Sciatic nerve (tissue), 2 donors: ENCODE measurements around the gene IDI2. TPM values are rescaled to one million over a fixed set of nuclear protein-coding genes. Genes with fewer than 3 reads are reported as not detected.
A peak's percentile ranks its signal among the peaks of the same experiment; 100 is the strongest.

Experiments used
- ATAC-seq: fragments of 200-7000 bp; cut with Tn5 transposase; one replicate; pipeline ENCODE4 v1.9.1; 2020; ENCODE audit warnings: mild to moderate bottlenecking, moderate library complexity
- DNase-seq: peaks from one replicate; pipeline ENCODE4 v3.0.0-alpha.2; 2020; ENCODE audit warnings: low spot score
- intact Hi-C: fragments of 100-400 bp; cut with DNase I; formaldehyde crosslinking; loops from one replicate; pipeline ENCODE4 v1.14.2; 2022
- total RNA-seq: library from RNA; stranded (reverse); fragmentation: NEBNext Ultra II Directional; extraction: Animal tissue kit (Norgen Biotek cat#: 25700); gene quantifications from one replicate; pipeline ENCODE4 v1.2.1, GENCODE V29; 2021
- donor health status: DM: no; HTN: no; CAD: no.
- donor health status: DM: no; HTN: no; CAD: no.

Gene IDI2
- total RNA-seq, 1 donor from 2014 or later: not detected

DNA sequence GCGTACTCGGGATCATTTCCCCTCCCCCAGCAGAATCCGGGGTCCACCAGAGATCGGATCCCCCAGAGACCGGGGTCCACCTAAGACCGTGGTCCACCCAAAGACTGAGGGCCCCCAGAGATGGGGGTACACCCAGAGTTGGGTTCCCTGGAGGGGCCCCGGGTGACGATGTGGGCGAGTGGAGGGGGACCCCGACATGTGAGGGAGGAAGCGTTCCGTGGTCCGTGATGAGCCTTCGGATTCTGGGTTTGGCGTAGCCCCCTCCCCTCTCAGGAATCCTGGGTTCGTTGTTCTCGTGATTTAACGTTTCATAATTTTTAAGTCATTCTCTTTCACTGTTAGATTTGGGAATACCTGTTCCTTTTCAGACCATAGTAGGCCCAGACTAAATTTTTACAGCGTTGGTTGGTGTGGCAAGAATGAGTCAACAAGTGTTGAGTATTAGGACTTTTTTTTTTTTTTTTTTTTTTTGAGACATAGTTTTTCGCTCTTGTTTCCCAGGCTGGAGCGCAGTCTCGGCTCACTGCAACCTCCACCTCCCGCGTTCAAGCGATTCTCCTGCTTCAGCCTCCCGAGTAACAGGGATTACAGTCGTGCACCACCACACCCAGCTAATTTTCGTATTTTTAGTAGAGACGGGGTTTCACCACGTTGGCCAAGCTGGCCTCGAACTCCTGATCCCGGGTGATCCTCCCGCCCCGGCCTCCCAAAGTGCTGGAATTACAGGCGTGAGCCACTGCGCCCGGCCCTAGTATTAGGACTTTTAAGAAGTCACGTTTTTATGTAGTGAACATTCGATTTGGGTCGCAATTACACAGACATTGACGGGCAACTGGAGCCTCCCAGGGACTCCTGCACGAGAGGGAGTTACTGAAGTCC, 36.8 kb downstream of the IDI2 start:
- ATAC-seq: no peak
- DNase-seq: no peak
- intact Hi-C loops: no loop called here

DNA sequence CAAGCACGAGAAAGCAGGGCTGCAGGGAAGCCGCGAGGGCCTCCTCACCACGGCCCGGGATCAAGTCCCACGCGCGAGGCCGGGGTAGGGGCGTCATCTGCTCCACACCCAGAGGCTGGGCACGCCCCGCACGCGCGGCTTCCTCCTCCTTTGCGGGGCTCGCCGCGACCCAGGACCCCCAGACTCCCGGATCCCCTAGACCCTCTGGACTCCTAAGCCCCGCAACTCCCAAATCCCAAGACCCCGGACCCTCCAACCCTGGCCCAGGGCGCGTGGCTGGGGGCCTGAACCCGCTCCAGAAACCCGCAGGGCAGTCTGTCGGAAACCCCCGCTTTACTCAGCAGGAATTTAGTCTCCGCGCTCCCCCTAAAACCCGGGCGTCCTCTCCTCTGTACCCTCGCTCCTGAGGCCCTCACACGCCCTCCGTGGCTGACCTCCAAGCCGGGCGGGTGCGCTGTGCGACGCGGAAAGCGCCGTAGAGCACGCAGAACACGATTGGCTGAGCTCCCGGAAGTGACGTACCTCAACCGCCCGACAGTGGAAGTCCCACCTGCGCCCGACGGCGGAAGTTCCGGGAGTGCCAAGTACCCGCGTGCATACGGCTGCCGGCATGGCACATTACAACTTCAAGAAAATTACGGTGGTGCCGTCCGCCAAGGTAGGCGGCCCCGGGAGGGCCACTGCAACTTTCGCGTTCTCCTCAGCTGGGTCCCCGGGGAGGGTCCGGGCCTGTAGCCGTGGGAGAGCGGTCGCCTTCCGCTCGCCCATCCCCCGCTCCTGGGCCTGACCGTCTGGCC, 37.6 kb downstream of the IDI2 start, which contains the start of gene GTPBP4:
Gene GTPBP4, plus strand, starts transcription at position 565 of the 797 bp plus-strand sequence. Its CDS starts 46 bp downstream, at position 611.
- ATAC-seq (peak; percentile 99), DNase-seq (peak; percentile 100)
- intact Hi-C loops: no loop called here

DNA sequence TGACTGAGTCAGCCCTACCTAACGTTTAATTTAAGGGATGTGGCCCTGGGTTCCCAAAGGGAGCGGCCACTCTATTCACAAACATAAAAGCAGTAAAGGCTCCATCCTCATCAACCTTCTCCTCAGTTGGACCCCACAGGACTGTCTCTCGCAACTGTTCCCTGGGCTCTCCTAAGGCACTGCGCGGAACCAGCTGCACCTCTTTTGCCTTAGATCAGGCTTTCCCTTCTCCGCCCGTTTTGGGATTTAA, 38.1 kb downstream of the IDI2 start:
- intact Hi-C loops: no loop called here
- no peak for ATAC-seq

DNA sequence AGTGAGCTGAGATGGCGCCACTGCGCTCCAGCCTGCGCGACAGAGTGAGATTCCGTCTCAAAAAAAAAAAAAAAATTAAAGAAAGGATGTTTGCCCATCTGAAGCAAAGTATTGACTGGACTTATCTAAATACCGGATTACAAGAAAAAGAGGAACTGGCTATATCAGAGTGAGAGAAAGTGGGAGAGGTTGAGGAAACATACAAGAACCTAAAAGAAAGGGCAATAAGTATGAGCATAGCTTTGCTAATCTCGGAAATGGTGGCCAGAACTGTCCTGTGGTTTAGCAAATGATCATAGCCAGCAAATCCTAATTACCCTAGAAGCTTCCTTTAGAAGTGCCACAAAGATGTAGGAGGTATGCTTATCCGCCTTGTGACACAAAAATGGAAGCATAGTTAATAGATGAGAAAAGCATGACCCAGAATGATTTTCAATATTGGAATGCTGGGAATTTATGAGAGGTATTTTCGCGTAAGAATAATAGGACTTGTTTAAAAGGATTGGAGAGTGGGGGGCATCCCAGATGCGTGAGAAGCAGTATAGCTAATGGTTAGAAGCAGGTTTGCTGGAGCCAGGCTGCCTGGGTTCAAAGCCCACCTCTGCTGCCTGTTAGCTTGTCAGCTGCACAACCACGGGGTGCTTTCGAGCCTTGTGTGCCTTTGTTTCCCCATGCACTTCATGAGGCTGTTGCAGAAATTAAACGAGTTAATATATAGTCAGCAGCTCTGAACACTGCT, 38.6 kb downstream of the IDI2 start:
- no peak for ATAC-seq
- intact Hi-C loops: no loop called here
- no peak for DNase-seq

More for the DNA sequence above, 38.1 kb downstream of the IDI2 start:
- no peak for DNase-seq

DNA sequence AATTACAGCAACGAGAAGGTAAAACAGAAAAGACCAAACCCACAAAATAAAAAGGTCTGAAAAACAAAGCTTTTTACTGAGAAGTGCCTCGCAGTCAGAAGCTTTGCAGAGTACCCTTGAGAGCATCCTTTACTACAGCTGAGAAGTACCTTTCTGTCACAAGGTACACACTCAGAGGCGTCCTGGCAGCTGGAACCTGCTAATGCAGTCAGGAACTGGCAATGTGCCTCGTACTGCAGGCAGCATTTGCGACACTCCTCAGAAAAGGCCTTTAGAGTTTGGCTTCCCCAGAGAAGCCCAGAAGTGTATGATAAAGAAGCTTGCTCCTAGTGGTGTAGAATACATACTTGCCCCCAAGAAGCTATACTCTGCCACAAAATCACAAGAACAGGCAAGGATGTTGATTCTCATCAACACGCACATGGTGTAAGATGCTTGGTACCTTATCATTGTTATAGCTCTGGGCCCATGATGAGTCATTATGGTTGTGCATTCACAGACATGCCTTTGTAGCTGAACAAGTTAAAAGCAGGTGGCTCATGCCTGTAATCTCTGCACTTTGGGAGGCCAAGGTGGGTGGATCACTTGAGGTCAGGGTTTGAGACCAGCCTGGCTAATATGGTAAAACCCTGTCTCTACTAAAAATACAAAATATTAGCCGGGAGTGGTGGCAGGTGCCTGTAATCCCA, 39.4 kb downstream of the IDI2 start:
- intact Hi-C loops: no loop called here
- DNase-seq (no peak), ATAC-seq (no peak)

DNA sequence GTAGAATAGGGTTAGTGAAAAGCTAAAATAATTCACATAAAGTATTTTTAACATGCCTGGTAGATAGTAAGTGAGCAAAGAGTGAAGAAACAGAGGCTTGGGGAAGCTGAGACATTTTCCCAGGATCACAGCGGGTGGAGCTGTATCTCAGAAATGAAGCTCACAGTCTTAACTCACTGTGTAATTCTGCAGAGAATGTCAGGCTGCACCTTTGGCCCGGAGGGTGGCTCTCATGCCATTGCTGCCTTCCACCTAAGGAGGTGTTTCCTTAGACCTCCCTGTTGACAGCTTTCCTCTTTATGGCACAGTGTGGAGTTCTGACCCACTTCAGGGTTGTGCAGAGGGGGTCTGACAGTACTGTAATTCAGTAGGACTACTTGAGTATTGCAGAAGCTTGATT, 40.3 kb downstream of the IDI2 start:
- intact Hi-C loops: no loop called here
- no peak for DNase-seq
- no peak for ATAC-seq

DNA sequence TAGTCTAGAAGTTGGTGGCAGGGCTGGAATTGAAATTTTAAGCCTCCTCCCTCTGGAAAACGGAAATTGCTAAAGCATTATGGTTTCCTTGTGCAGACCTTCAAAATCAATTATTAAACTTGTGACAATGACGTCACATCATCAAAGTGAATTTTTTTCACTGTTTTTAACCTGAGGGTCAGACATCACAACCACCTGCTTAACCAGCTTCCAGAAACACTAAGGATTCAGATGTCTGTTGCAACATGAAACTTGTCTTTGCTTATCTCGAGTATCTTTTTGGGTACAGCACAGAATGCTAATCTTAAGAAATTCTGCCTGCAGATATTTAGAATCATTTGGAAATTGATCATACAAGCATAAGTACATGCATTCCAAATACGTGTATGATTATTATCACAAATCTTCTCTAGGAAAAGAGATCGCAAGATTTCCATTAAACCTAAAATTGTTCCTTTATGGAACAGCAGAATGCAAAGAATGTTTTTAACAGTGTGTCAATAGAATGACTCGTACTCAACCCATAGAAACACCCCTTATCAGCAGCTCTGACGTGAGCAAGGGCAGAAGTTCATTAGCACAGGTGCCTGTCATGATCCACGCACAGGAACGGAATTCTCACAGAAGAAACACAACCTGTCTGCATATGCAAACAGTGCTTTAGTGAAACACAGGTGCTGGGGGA, 41.5 kb downstream of the IDI2 start:
- ATAC-seq (no peak), DNase-seq (no peak)
- intact Hi-C loops: no loop called here

DNA sequence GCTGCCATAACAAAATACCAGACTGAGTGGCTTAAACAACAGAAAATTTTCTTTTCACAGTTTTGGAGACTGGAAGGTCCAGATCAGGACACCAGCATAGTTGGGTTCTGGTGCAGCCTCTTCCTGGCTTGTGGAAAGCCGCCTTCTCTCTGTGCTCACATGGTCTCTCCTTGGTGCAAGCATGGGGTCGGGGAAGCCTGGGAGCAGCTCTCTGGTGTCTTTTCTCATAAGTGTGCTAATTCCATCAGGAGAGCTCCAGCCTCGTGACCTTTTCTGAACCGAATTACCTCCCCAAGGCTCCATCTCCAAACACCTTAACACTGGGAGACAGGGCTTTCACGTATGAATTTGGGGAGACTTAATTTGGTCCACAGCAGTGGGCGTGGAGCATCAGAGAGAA, 42.3 kb downstream of the IDI2 start:
- peak; percentile 35 for DNase-seq
- intact Hi-C loops: no loop called here
- no peak for ATAC-seq

DNA sequence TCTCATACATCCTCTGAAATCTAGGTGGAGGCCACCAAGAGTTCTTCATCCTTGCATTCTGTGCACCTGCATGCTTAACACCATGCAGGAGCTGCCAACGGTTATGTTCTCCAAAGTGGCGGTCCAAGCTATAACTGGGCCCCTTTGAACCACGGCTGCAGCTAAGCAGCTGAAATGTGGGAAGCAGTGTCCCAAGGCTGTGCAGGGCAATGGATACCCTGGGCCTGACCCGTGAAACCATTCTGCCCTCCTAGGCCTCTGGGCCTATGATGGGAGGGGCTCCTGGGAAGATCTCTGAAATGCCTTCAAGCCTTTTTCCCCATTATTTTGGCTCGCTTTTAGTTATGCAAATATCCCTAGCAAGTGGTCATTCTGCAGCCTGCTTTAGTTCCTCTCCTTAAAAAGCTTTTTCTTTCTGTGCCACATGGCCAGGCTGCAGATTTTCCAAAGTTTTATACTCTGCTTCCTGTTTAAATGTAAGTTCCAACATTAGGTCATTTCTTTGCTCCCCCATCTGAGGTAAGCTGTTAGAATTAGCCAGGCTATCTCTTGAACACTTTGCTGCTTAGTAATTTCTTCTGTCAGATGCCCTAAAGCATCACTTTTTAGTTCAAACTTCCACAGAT, 45.1 kb downstream of the IDI2 start:
- ATAC-seq (no peak), DNase-seq (peak; percentile 28)
- intact Hi-C loops: no loop called here

DNA sequence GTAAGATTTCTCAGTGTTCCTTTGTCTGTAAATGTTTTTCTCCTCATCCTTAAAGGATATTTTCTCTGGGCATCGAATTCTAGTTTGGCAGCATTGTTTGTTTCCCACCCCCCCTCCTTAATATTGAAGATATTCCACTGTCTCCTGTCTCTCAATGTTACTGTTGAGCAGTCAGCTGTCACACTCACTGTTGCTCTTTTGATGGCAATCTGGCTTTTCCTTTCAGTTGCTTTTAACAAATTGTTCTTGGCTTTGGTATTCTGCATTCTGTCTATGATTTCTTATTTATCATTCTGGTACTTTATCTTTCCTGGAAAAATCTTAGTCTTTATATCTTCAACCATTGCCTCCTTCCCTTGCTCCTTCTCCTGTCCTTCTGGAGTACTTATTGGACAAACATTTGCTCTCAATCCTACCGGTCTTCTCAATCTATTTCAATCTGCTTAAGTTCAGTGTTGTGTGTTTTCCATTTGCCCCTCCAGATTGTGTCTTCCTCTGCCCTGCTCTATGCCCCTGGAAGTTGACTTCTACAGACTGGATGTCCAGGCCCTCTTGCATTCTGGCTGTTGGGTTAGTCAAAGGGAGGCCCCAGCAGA, 46.7 kb downstream of the IDI2 start:
- no peak for ATAC-seq
- intact Hi-C loops: no loop called here
- peak; percentile 3 for DNase-seq

DNA sequence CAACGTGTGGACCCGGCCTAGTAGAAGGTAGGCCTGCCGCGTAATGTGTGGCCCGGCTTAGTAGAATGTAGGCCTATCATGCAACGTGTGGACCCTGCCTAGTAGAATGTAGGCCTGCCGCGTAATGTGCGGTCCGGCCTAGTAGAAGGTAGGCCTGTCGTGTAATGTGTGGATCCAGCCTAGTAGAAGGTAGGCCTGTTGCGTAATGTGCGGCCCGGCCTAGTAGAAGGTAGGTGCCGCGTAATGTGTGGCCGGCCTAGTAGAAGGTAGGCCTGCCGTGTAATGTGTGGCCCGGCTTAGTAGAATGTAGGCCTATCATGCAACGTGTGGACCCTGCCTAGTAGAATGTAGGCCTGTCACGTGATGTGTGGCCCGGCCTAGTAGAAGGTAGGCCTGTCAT, 49.3 kb downstream of the IDI2 start:
- intact Hi-C loops: no loop called here
- ATAC-seq: no peak
- DNase-seq: no peak

DNA sequence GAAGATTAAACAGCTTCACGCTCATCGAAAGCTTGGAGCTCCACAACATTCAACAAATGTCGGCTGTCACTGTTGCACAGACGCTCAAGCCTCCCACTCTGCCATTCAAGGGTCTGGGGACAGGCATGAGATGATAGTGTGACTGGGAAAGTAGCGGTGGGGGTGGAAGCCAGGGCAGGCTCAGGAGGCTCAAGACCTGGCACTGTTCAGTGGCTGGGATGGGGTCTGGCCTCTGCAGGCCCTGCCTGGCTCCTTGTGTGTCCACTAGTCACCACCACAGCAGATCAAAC, 50.9 kb downstream of the IDI2 start:
- no peak for DNase-seq
- no peak for ATAC-seq
- intact Hi-C loops: no loop called here

DNA sequence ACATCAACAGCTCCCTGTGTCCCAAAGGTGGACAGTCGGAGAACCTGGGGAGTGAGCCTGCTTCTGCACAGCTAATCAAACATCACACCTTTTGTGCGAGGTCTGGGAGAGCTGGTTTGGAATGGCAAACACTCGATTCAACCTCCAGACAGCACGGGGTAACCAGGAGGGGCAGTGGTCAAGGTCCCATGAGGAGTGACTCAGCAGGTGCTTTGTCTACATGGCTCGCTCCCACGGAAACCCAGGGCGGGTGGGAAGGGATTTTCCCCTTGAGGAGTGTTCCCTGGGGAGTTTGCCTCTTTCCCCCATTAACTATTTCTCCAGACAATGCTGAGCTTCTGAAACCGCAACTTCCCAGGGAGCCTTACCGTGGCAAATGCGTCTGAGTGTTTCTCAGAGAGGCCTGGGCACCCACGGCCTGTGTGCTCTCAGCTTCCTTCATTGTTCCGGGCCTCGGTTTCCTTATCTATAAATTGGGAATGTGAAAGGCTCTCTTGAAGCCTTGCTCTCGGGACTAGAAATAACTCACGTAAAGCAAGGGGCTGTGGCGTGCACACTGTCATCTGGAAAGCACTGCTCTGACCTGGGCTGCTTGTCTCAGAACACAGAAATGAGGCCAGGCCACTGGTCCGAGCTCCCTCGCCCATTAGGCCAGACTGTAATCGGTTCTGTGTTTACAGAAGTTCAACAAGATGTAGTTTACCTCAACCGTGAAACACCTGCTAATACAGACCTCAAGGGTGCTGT, 51.4 kb downstream of the IDI2 start:
- DNase-seq (no peak), ATAC-seq (no peak)
- intact Hi-C loops: no loop called here

DNA sequence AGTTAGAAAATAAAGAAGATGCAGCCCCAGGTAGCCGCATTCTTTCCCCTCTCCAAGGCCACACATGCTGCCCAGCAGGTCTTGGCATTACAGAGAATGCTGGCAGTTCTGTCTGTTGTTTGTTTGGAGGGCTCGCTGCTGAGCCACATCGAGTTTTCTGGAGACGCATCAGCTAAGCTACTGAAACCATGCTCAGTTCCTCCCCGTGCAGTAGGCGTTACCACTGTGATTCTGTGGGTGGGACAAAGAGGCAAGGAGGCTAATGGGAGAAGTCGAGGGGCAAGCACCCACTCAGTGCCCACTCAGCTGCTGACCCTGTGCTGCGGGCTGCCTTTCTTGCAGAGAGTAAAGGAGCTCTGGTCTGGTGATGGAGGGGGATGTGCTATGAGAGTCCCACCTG, 52.9 kb downstream of the IDI2 start:
- intact Hi-C loops: no loop called here

DNA sequence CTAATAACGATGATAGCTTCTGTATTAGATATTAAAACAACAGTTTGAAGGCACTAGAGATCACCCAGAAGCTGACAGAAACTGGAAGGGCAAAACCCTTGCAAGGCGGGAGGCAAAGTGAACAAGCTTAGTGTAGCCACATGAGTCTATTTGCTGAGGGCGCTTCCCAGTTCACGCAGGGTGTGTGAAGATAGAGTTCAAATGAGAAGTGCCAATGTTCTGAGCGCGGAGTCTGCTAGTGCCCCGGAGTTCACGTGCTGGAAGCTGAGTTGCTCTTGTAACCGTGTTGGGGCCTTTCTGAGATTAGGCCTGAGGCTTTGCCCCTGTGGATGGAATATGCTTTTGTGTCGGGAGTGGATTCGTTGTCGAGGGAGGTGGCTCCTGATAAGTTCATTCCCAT, 54.0 kb downstream of the IDI2 start:
- ATAC-seq (no peak), DNase-seq (no peak)

More for the DNA sequence above, 52.9 kb downstream of the IDI2 start:
- no peak for DNase-seq
- no peak for ATAC-seq

DNA sequence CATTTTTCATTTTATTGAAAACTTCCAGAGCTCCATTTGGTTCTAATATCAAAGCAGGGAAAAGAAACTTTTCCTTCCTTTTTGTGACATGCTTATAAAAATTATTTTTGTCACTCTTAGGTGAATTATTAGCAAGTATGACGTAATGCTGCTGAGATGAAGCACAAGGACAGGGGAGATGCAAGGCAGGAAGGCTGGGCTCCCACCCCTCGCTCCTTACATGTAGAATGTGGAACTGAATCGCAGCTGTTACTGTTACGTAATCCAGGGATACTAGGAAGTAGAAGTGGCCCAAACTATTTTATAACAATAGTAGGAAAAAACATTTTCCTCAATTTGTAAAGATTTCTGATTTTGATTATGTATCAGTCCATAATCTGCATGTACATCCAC, 54.5 kb downstream of the IDI2 start:
- DNase-seq (no peak), ATAC-seq (peak; percentile 79)
- intact Hi-C loops: no loop called here

More for the DNA sequence above, 54.0 kb downstream of the IDI2 start:
- intact Hi-C loops: no loop called here
